PC-9 (cell line): Measurements from ENCODE around the gene FAM124B. TPM values are rescaled to one million over a fixed set of nuclear protein-coding genes. Genes with fewer than 3 reads are reported as not detected.

ENCODE experiments used
- BruUV-seq: library from RNA; stranded (reverse); fragments of 400-500 nt; replicated peaks from 2 replicates; lab custom pipeline; 2021; lab: Mats Ljungman, UMichigan
- CTCF ChIA-PET: fragments of 300-600 bp; sonication (Branson Sonifier 250); formaldehyde crosslinking; loops from one replicate; lab custom pipeline; 2022; ENCODE audit warnings: antibody characterized with exemption; lab: Charles Lee
- POLR2A ChIA-PET: fragments of 300-600 bp; sonication (Branson Sonifier 250); formaldehyde crosslinking; loops from one replicate; lab custom pipeline; 2022; ENCODE audit warnings: antibody characterized with exemption; ENCODE audit not compliant: unreplicated experiment; lab: Charles Lee
- DNase-seq, 2 experiments: peaks; one replicate each; pipeline versions ENCODE4 v3.0.0 to v3.0.0-alpha.2; 2015 to 2022; ENCODE audit warnings: mixed read lengths in 1 of 2
- H2AFZ ChIP-seq: fragments of 200-600 bp; sonication (generic); 2 replicates; pipeline ENCODE4 v1.8.1; 2017; ENCODE audit warnings: antibody characterized with exemption
- H3F3A ChIP-seq: fragments of 200-600 bp; sonication (generic); 2 replicates; pipeline ENCODE4 v1.8.1; 2017; ENCODE audit warnings: antibody characterized with exemption, mild to moderate bottlenecking, low read depth; ENCODE audit not compliant: insufficient read depth
- H3K27ac ChIP-seq: fragments of 200-600 bp; sonication (generic); 2 replicates; pipeline ENCODE4 v1.6.1; 2016; ENCODE audit warnings: mixed run types
- H3K27me3 ChIP-seq: fragments of 200-600 bp; sonication (generic); 2 replicates; pipeline ENCODE4 v1.6.1; 2016; ENCODE audit warnings: low read depth, mixed run types; ENCODE audit not compliant: insufficient read depth
- H3K36me3 ChIP-seq: fragments of 200-600 bp; sonication (generic); 2 replicates; pipeline ENCODE4 v1.6.1; 2016; ENCODE audit warnings: low read depth, mixed run types
- H3K4me1 ChIP-seq: fragments of 200-600 bp; sonication (generic); replicated peaks from 2 replicates; pipeline ENCODE4 v1.6.1; 2016; ENCODE audit warnings: mixed run types; ENCODE audit not compliant: insufficient read depth
- H3K4me2 ChIP-seq: fragments of 200-600 bp; sonication (generic); 2 replicates; pipeline ENCODE4 v1.6.1; 2017; ENCODE audit warnings: mixed run types
- H3K4me3 ChIP-seq: fragments of 200-600 bp; sonication (generic); 2 replicates; pipeline ENCODE4 v1.6.1; 2016; ENCODE audit warnings: mixed run types
- H3K79me2 ChIP-seq: fragments of 200-600 bp; sonication (generic); 2 replicates; pipeline ENCODE4 v1.6.1; 2017; ENCODE audit warnings: low read depth, mixed run types
- H3K9me2 ChIP-seq: fragments of 200-600 bp; sonication (generic); 2 replicates; pipeline ENCODE4 v1.8.1; 2017; ENCODE audit warnings: mild to moderate bottlenecking; ENCODE audit not compliant: insufficient read depth
- H3K9me3 ChIP-seq: fragments of 200-600 bp; sonication (generic); 2 replicates; pipeline ENCODE4 v1.8.1; 2016; ENCODE audit warnings: low read depth; ENCODE audit not compliant: insufficient read depth
- H4K20me1 ChIP-seq: fragments of 200-600 bp; sonication (generic); 2 replicates; pipeline ENCODE4 v1.8.1; 2017; ENCODE audit not compliant: insufficient read depth
- CTCF ChIP-seq: fragments of 200-600 bp; sonication (generic); conservative IDR thresholded peaks from 2 replicates; pipeline ENCODE4 v1.6.1; 2017; ENCODE audit warnings: mixed run types, antibody characterized with exemption, mild to moderate bottlenecking, moderate library complexity
- EZH2 ChIP-seq: fragments of 200-600 bp; sonication (generic); IDR thresholded peaks from 2 replicates; pipeline ENCODE4 v1.8.0; 2017; ENCODE audit warnings: antibody characterized with exemption, low read depth
- intact Hi-C: fragments of 100-400 bp; cut with micrococcal nuclease; formaldehyde crosslinking; loops from one replicate; pipeline ENCODE4 v1.10.0; 2022; ENCODE audit not compliant: unreplicated experiment
- total RNA-seq: library from RNA; stranded (reverse); gene quantifications from 2 replicates; pipeline ENCODE4 v1.2.3, GENCODE V29; 2021

Gene FAM124B
- total RNA-seq, 1 experiment from 2014 or later: 0.17 TPM

GRCh38 chr2:224378701-224379097 is 23.2 kb downstream of the FAM124B start:
- no peak overlapping the region for H3K27ac ChIP-seq
- CTCF ChIA-PET: interaction anchor here (0.7 kb wide), 1 partner anchor 12 kb away, joined by 3 read pairs; no protein-coding TSS in a partner anchor
- H3K27me3 ChIP-seq: no peaks in the 10 kb centered on the region
- no peaks in the 10 kb centered on the region for H3K79me2 ChIP-seq
- no peaks in the 10 kb centered on the region for H3K36me3 ChIP-seq
- DNase-seq: no peak
- no TSS peak for BruUV-seq
- no peak overlapping the region for H3K4me3 ChIP-seq
- no peaks in the 10 kb centered on the region for H3K9me3 ChIP-seq
- H3K4me1 ChIP-seq: no peaks in the 10 kb centered on the region
- peaks cover 7% of the 10 kb centered on the region for H3K9me2 ChIP-seq
- 0 out of 2 replicates have a peak overlapping the region, but pooled peaks have one; percentile 0 for H3K4me2 ChIP-seq
- POLR2A ChIA-PET: no interaction called here
- H3F3A ChIP-seq: no peaks in the 10 kb centered on the region
- H2AFZ ChIP-seq: no peak overlapping the region
- TF ChIP-seq CTCF (no peak), EZH2 (no peak)
- H4K20me1 ChIP-seq: no peaks in the 10 kb centered on the region
- intact Hi-C loops: no loop called here

GRCh38 chr2:224377751-224378700 is 23.9 kb downstream of the FAM124B start:
- Histone ChIP-seq H3K27ac (no peak overlapping the region), H3K4me1 (no peaks in the 10 kb centered on the region), H3K9me3 (no peaks in the 10 kb centered on the region), H3K4me3 (no peak overlapping the region), H3K79me2 (no peaks in the 10 kb centered on the region), H3K36me3 (no peaks in the 10 kb centered on the region), H3F3A (no peaks in the 10 kb centered on the region), H4K20me1 (no peaks in the 10 kb centered on the region), H3K4me2 (0 out of 2 replicates have a peak overlapping the region, but pooled peaks have one; percentile 0), H2AFZ (no peak overlapping the region), H3K27me3 (no peaks in the 10 kb centered on the region), H3K9me2 (peaks cover 7% of the 10 kb centered on the region)
- intact Hi-C loops: no loop called here
- BruUV-seq: no TSS peak
- CTCF ChIA-PET: no interaction called here
- TF ChIP-seq EZH2 (no peak), CTCF (peak; percentile 59; the same call in 1 of the 2 replicates)
- POLR2A ChIA-PET: interaction anchor here (0.7 kb wide), 1 partner anchor 543 kb away, joined by 4 read pairs; no protein-coding TSS in a partner anchor
- no peak for DNase-seq

GRCh38 chr2:224372641-224373040 is 29.3 kb downstream of the FAM124B start:
- Histone ChIP-seq H3K4me3 (no peak overlapping the region), H3F3A (no peaks in the 10 kb centered on the region), H3K4me1 (no peaks in the 10 kb centered on the region), H3K4me2 (no peak overlapping the region), H3K36me3 (no peaks in the 10 kb centered on the region), H2AFZ (peak overlapping the region; percentile 19; the same call in 1 of the 2 replicates), H3K27me3 (no peaks in the 10 kb centered on the region), H3K9me3 (no peaks in the 10 kb centered on the region), H3K79me2 (no peaks in the 10 kb centered on the region), H3K27ac (no peak overlapping the region), H4K20me1 (no peaks in the 10 kb centered on the region), H3K9me2 (peaks cover 7% of the 10 kb centered on the region)
- no peak for DNase-seq
- intact Hi-C loops: no loop called here
- no TSS peak for BruUV-seq
- TF ChIP-seq EZH2 (no peak), CTCF (no peak)
- POLR2A ChIA-PET: no interaction called here
- CTCF ChIA-PET: interaction anchor here (0.6 kb wide), 2 partner anchors 379 to 406 kb away, joined by 3 to 4 read pairs; no protein-coding TSS in a partner anchor
